NT2/D1 (cell line): ENCODE data around the gene SLC16A10.

Source experiments
- SUZ12 ChIP-seq: IDR thresholded peaks from 2 replicates; pipeline ENCODE4 v1.6.1; 2011; ENCODE audit not compliant: insufficient read length, insufficient read depth; ENCODE audit errors: extremely low read depth
- YY1 ChIP-seq: IDR thresholded peaks from 2 replicates; pipeline ENCODE4 v1.6.1; 2011; ENCODE audit not compliant: insufficient read length, insufficient read depth
- ZNF274 ChIP-seq: IDR thresholded peaks from 2 replicates; pipeline ENCODE4 v1.6.1; 2011; ENCODE audit warnings: mild to moderate bottlenecking, low read depth, low read length

GRCh38 chr6:111266276-111266675 is 179.0 kb downstream of the SLC16A10 start:
- TF ChIP-seq SUZ12 (no peak), ZNF274 (no peak), YY1 (no peak)
